ENCODE measurements around the gene MYH1. TPM values are rescaled to one million over a fixed set of nuclear protein-coding genes. Genes with fewer than 3 reads are reported as not detected.

The MYH1 gene
- total RNA-seq, 2 experiments from 2014 or later, result not detected

GRCh38 chr17:10460062-10460461 lies 58.3 kb downstream of the MYH1 start:
- no peaks in the 10 kb centered on the region for H3K4me1 ChIP-seq (ENCODE audit: insufficient read depth, low read length, poor library complexity, severe bottlenecking)
- no peaks in the 10 kb centered on the region for H4K20me1 ChIP-seq (ENCODE audit: insufficient read depth, low read length)
- TF ChIP-seq EZH2phosphoT487 (IDR thresholded peaks at IDR 0.05; ENCODE audit: borderline replicate concordance, low read depth, low read length) (no peak), CTCF (conservative IDR thresholded peaks at IDR 0.05; ENCODE audit: low read length) (no peak)
- no peak for DNase-seq (ENCODE audit: low spot score)
- BruUV-seq (replicated peaks), result no TSS peak
- H3K9me3 ChIP-seq (ENCODE audit: low read length), result no peaks in the 10 kb centered on the region
- H2AFZ ChIP-seq (ENCODE audit: low read length), result no peak overlapping the region
- H3K9me2 ChIP-seq (ENCODE audit: insufficient read depth, low read length), result no peaks in the 10 kb centered on the region
- H3K4me2 ChIP-seq (ENCODE audit: low read length), result no peak overlapping the region
- POLR2A ChIA-PET, result interaction anchor here (0.6 kb wide), 1 partner anchor 539 kb away, joined by 4 read pairs; no protein-coding TSS in a partner anchor
- H3K79me2 ChIP-seq (ENCODE audit: insufficient read depth, low read depth, low read length), result no peaks in the 10 kb centered on the region
- CTCF ChIA-PET (ENCODE audit: unreplicated experiment), result no interaction called here
- H3K27ac ChIP-seq (ENCODE audit: low read depth, low read length, poor library complexity, severe bottlenecking), result no peak overlapping the region
- H3K36me3 ChIP-seq (ENCODE audit: insufficient read depth, low read length), result no peaks in the 10 kb centered on the region
- no peak overlapping the region for H3K4me3 ChIP-seq (ENCODE audit: low read depth, low read length, poor library complexity, severe bottlenecking)
- intact Hi-C loops (cut with micrococcal nuclease; ENCODE audit: unreplicated experiment), result no loop called here

GRCh38 chr17:10458701-10459100 lies 59.6 kb downstream of the MYH1 start:
- no peak for DNase-seq (ENCODE audit: low spot score)
- TF ChIP-seq CTCF (conservative IDR thresholded peaks at IDR 0.05; ENCODE audit: low read length) (no peak), EZH2phosphoT487 (IDR thresholded peaks at IDR 0.05; ENCODE audit: borderline replicate concordance, low read depth, low read length) (no peak)
- no peaks in the 10 kb centered on the region for H3K9me3 ChIP-seq (ENCODE audit: low read length)
- no peak overlapping the region for H2AFZ ChIP-seq (ENCODE audit: low read length)
- H3K36me3 ChIP-seq (ENCODE audit: insufficient read depth, low read length), result no peaks in the 10 kb centered on the region
- H3K9me2 ChIP-seq (ENCODE audit: insufficient read depth, low read length), result no peaks in the 10 kb centered on the region
- no TSS peak for BruUV-seq (replicated peaks)
- no peak overlapping the region for H3K27ac ChIP-seq (ENCODE audit: low read depth, low read length, poor library complexity, severe bottlenecking)
- H3K4me1 ChIP-seq (ENCODE audit: insufficient read depth, low read length, poor library complexity, severe bottlenecking), result no peaks in the 10 kb centered on the region
- H3K79me2 ChIP-seq (ENCODE audit: insufficient read depth, low read depth, low read length), result no peaks in the 10 kb centered on the region
- H3K4me2 ChIP-seq (ENCODE audit: low read length), result no peak overlapping the region
- ChIA-PET CTCF (ENCODE audit: unreplicated experiment) (no interaction called here), POLR2A (no interaction called here)
- H3K4me3 ChIP-seq (ENCODE audit: low read depth, low read length, poor library complexity, severe bottlenecking), result no peak overlapping the region
- intact Hi-C loops (cut with micrococcal nuclease; ENCODE audit: unreplicated experiment), result no loop called here
- H4K20me1 ChIP-seq (ENCODE audit: insufficient read depth, low read length), result no peaks in the 10 kb centered on the region

- no peaks in the 10 kb centered on the region for H4K20me1 ChIP-seq (ENCODE audit: insufficient read depth, low read length)
- H2AFZ ChIP-seq (ENCODE audit: low read length), result no peak overlapping the region
- H3K9me3 ChIP-seq (ENCODE audit: low read length), result no peaks in the 10 kb centered on the region
- no peak overlapping the region for H3K27ac ChIP-seq (ENCODE audit: low read depth, low read length, poor library complexity, severe bottlenecking)
- no peaks in the 10 kb centered on the region for H3K36me3 ChIP-seq (ENCODE audit: insufficient read depth, low read length)
- ChIA-PET POLR2A (no interaction called here), CTCF (ENCODE audit: unreplicated experiment) (no interaction called here)
- DNase-seq (ENCODE audit: low spot score), result no peak
- H3K4me2 ChIP-seq (ENCODE audit: low read length), result no peak overlapping the region
- no peak overlapping the region for H3K4me3 ChIP-seq (ENCODE audit: low read depth, low read length, poor library complexity, severe bottlenecking)
- no peaks in the 10 kb centered on the region for H3K4me1 ChIP-seq (ENCODE audit: insufficient read depth, low read length, poor library complexity, severe bottlenecking)
- no TSS peak for BruUV-seq (replicated peaks)
- no peaks in the 10 kb centered on the region for H3K79me2 ChIP-seq (ENCODE audit: insufficient read depth, low read depth, low read length)
- TF ChIP-seq CTCF (conservative IDR thresholded peaks at IDR 0.05; ENCODE audit: low read length) (no peak), EZH2phosphoT487 (IDR thresholded peaks at IDR 0.05; ENCODE audit: borderline replicate concordance, low read depth, low read length) (no peak)
- H3K9me2 ChIP-seq (ENCODE audit: insufficient read depth, low read length), result no peaks in the 10 kb centered on the region
- intact Hi-C loops (cut with micrococcal nuclease; ENCODE audit: unreplicated experiment), result no loop called here
Observed at GRCh38 chr17:10457952-10458351, 60.4 kb downstream of the MYH1 start.
